AG09309 (cell line): Measurements from ENCODE around the gene IGSF23.
"Not testable (repeated sequence)": the region's sequence is repeated elsewhere in the genome, so short reads cannot be mapped to it uniquely, and the experiment has no call there.

Source experiments
- DNase-seq: peaks from one replicate; pipeline ENCODE4 v3.0.0-alpha.2; 2010; ENCODE audit warnings: low read depth
- H3K4me3 ChIP-seq: 2 replicates; pipeline ENCODE4 v1.5.1; 2011; ENCODE audit warnings: mild to moderate bottlenecking, low read depth, low read length, moderate library complexity; ENCODE audit not compliant: control insufficient read depth
- CTCF ChIP-seq: IDR thresholded peaks from 2 replicates; pipeline ENCODE4 v1.5.1; 2011; ENCODE audit warnings: mild to moderate bottlenecking, low read depth, low read length, inconsistent platforms; ENCODE audit not compliant: insufficient read depth, control insufficient read depth; ENCODE audit errors: missing control alignments

The IGSF23 gene

DNA sequence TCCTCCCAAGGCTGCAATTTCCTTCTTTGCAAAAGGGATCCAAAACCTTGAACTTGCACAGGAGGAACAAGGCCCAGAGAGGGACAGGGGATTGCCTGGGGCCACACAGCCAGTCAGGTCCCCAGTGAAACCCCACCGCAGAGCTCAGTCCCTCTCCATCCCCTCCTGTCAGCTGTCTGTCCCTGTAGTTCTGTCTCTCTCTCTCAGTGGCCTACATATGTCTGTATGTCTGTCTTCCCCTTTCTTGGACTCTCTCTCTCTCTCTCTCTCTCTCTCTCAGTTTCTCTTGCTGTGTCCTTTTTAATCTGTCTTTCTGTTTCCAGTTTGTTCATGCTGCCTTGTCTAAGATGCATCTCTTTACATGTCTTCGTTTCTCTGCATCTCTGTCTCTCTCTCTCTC lies 69.4 kb downstream of the IGSF23 start:
- no peak overlapping the region for H3K4me3 ChIP-seq
- TF ChIP-seq CTCF, result no peak
- DNase-seq, result no peak

DNA sequence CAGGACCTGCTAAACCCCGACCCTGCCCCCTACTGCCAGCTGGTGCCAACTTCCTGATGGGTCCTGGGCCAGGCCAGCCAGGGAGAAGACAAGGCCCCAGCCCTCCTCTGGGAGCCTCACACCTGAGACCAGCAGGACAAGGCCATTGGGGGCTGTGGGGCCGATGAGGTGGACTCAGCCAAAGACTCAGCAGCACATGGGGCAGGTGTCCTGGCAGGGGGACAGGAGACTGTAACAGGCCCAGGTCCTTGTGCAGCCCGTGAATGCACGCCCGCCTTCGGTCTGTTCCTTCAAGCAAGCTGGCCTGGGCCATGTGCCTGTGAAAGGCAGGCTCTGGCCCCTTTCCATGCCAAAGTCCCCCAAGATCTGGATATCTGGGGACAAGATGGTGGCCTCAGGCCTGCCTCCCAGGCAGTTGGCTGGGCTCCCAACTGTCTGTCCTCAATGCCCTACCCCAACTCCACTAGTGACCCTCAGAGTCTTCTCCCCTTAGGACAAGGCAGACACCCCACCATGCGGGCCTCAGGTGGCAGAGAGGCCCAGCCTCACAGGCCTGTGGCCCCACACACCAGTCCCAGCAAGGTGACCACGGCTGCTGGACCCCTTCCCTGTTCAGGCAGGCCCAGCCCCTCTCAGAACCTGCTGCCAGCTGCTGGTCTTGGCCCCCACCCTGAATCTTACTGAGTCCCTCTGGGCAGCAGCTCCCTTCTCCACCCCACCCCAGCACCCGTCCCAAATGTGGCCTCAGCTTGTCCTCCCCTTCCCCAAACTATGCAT lies 70.3 kb downstream of the IGSF23 start:
- H3K4me3 ChIP-seq, result no peak overlapping the region
- no peak for DNase-seq
- TF ChIP-seq CTCF, result no peak

DNA sequence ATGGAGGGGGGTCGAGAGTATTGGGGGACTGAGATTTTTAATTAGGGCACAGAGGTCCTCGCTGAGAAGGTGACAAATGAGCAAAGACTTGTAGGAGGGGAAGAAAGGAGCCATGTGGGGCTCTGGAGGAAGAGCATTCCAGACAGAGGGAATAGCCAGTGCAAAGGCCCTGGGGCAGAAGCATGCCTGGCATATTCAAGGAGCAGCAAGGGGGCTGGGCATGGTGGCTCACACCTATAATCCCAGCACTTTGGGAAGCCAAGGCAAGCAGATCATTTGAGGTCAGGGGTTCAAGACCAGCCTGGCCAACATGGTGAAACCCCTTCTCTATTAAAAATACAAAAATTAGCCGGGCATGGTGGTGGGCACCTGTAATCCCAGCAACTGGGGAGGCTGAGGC lies 71.0 kb downstream of the IGSF23 start:
- not testable (repeated sequence) for DNase-seq, H3K4me3 ChIP-seq

DNA sequence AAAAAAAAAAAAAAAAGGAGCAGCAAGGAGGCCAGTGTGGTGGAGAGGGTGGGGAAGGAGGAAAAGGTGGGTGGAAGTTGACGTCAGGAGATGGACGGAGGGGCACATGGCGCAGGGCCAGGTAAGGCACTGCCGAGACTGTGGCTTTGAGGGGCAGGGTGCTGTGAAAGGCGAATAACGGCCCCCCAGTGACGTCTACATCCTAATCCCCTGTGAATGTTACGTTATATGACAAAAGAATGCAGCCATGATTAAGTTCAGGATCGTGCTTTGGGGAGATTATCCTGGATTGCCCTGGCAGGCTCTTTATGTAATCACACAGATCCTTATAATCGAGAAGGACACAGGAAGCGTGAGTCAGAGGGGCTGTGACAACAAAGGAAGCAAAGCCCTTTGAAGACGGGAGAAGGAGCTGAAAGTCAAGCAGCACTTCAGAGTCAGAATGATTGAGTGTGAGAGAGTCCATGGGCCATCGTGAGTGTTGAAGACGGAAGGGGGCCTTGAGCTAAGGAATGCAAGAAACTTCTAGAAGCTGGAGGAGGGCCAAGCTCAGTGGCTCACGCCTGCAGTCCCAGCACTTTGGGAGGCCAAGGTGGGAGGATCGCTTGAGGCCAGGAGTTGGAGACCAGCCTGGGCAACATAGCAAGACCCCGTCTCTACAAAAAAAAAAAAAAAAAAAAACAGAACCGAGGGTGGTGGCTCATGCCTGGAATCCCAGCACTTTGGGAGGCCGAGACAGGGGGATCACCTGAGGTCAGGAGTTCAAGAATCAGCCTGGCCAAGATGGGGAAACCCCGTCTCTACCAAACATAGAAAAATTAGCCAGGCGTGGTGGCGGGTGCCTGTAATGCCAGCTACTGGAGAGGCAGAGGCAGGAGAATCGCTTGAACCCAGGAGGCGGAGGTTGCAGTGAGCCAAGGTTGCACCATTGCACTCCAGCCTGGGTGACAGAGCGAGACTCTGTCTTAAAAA lies 71.8 kb downstream of the IGSF23 start:
- no peak overlapping the region for H3K4me3 ChIP-seq
- no peak for TF ChIP-seq CTCF
- peak; percentile 79 for DNase-seq

DNA sequence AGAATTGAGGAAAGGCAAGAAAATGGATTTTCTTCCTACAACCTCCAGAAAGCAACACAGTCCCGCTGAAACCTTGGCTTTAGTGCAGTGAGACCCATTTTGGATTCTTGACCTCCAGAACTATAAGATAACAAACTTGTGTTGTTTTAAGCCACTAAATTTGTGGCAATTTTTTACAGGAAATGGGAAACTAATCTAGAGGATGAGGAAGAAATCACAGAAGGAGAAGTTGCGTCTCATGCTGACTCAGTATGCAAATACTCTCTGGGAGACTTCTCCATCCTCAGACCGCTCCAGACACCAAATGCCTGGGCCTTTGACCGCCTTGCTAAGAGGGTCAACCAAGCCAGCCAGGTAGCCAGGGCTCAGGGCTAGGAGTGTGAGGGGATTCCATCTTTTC lies 72.5 kb downstream of the IGSF23 start:
- DNase-seq, result peak; percentile 7
- no peak for TF ChIP-seq CTCF
- no peak overlapping the region for H3K4me3 ChIP-seq
